Thoracic aorta (tissue), 2 donors: ENCODE measurements around the gene STAT5B. TPM values are rescaled to one million over a fixed set of nuclear protein-coding genes. Genes with fewer than 3 reads are reported as not detected.

Experiments
- ATAC-seq: fragments of 150-250 bp; one replicate; pipeline ENCODE4 v1.8.0; 2017; ENCODE audit warnings: low read depth; ENCODE audit not compliant: insufficient number of reproducible peaks, low FRiP score
- DNase-seq: peaks from one replicate; pipeline ENCODE4 v3.0.0-alpha.2; 2020; ENCODE audit warnings: low spot score
- H3K27ac ChIP-seq, 2 donors: fragments of 200-600 bp; sonication (generic); 1 replicate in 1 of 2; 2 replicates in 1 of 2; pipeline ENCODE4 v1.5.1; 2016; ENCODE audit warnings: mild to moderate bottlenecking in 2 of 2, moderate library complexity in 2 of 2
- H3K27me3 ChIP-seq: fragments of 200-600 bp; sonication (generic); replicated peaks from 2 replicates; pipeline ENCODE4 v1.6.0; 2016; ENCODE audit warnings: mild to moderate bottlenecking; ENCODE audit not compliant: insufficient read depth
- H3K36me3 ChIP-seq: fragments of 200-600 bp; sonication (generic); one replicate; pipeline ENCODE4 v1.5.1; 2016
- H3K4me1 ChIP-seq, 2 donors: fragments of 200-600 bp; sonication (generic); 1 replicate in 1 of 2; 2 replicates in 1 of 2; pipeline versions ENCODE4 v1.5.1 to v1.6.0; 2016; ENCODE audit warnings: low read depth in 2 of 2, mild to moderate bottlenecking in 1 of 2; ENCODE audit not compliant: control insufficient read depth in 1 of 2
- H3K4me3 ChIP-seq: fragments of 200-600 bp; sonication (generic); 2 replicates; pipeline ENCODE4 v1.5.1; 2016; ENCODE audit warnings: mild to moderate bottlenecking
- H3K9me3 ChIP-seq: fragments of 200-600 bp; sonication (generic); 2 replicates; pipeline ENCODE4 v1.5.1; 2016
- CTCF ChIP-seq: fragments of 200-600 bp; sonication (generic); IDR thresholded peaks from one replicate; pipeline ENCODE4 v1.5.1; 2019; ENCODE audit warnings: antibody characterized with exemption
- total RNA-seq, 2 donors: library from RNA; depleted of rRNA; stranded (reverse); fragments of >200 nt; gene quantifications; one replicate each; pipeline versions ENCODE4 v1.1.0 to v1.2.3, GENCODE V29; 2016

Gene STAT5B
- total RNA-seq, 2 donors from 2014 or later, result 95.2 to 117 TPM

- ATAC-seq, result no peak
- Histone ChIP-seq H3K4me3 (no peak overlapping the region), H3K27me3 (no peaks in the 10 kb centered on the region), H3K4me1 (peaks cover 0 to 4% of the 10 kb centered on the region in 2 donors), H3K36me3 (peaks cover 23% of the 10 kb centered on the region), H3K27ac (no peak overlapping the region), H3K9me3 (no peaks in the 10 kb centered on the region)
- DNase-seq, result no peak
- no peak for TF ChIP-seq CTCF
Observed at GRCh38 chr17:42199416-42200011, 76.7 kb downstream of the STAT5B start.

- Histone ChIP-seq H3K4me1 (peaks cover 0 to 6% of the 10 kb centered on the region in 2 donors), H3K9me3 (no peaks in the 10 kb centered on the region), H3K27ac (peak overlapping the region in 1 of 2 donors; percentile 39), H3K4me3 (no peak overlapping the region), H3K27me3 (no peaks in the 10 kb centered on the region), H3K36me3 (peaks cover 17% of the 10 kb centered on the region)
- DNase-seq (no peak), ATAC-seq (no peak)
- TF ChIP-seq CTCF, result no peak
Observed at GRCh38 chr17:42198897-42199296, 77.3 kb downstream of the STAT5B start.

- Histone ChIP-seq H3K9me3 (no peaks in the 10 kb centered on the region), H3K36me3 (peaks cover 9% of the 10 kb centered on the region), H3K4me3 (no peak overlapping the region), H3K27me3 (no peaks in the 10 kb centered on the region), H3K4me1 (peaks cover 7 to 18% of the 10 kb centered on the region in 2 donors), H3K27ac (no peak overlapping the region)
- ATAC-seq (no peak), DNase-seq (no peak)
- no peak for TF ChIP-seq CTCF
Observed at GRCh38 chr17:42197564-42198156, 78.5 kb downstream of the STAT5B start.

- ATAC-seq, result no peak
- Histone ChIP-seq H3K27me3 (no peaks in the 10 kb centered on the region), H3K4me3 (peak within 1 kb of the TSS; percentile 82)
Observed at GRCh38 chr17:42193969-42194899, 82.0 kb downstream of the STAT5B start, which contains the start of gene GHDC. Gene GHDC, minus strand, starts transcription at chr17:42194494. Its CDS starts 913 bp downstream, at chr17:42193581.

More at GRCh38 chr17:42193969-42194899, 82.0 kb downstream of the STAT5B start, which contains the start of gene GHDC:
- peak; percentile 56 for DNase-seq
- H3K36me3 ChIP-seq, result no peaks in the 10 kb centered on the region
- peak within 1 kb of the TSS; percentile 80 to 86 for H3K27ac ChIP-seq
- no peaks in the 10 kb centered on the region for H3K9me3 ChIP-seq
- peaks cover 7 to 23% of the 10 kb centered on the region in 2 donors for H3K4me1 ChIP-seq
- TF ChIP-seq CTCF, result no peak
